NCI-H1930 (cell line): ENCODE measurements around the gene GAGE12J.
"Not testable (repeated sequence)": the region's sequence is repeated elsewhere in the genome, so short reads cannot be mapped to it uniquely, and the experiment has no call there.

Experiments used
- DNase-seq, 2 experiments: peaks; one replicate each; lab custom pipeline; 2025; lab: John Stamatoyannopoulos, UW

Gene GAGE12J

GRCh38 chrX:49321737-49322136 lies at the start of gene GAGE12J:
TSS of gene GAGE12J (plus strand) at chrX:49322037. CDS start at chrX:49323194, 1,157 bp downstream.
- DNase-seq: not testable (repeated sequence)

DNA sequence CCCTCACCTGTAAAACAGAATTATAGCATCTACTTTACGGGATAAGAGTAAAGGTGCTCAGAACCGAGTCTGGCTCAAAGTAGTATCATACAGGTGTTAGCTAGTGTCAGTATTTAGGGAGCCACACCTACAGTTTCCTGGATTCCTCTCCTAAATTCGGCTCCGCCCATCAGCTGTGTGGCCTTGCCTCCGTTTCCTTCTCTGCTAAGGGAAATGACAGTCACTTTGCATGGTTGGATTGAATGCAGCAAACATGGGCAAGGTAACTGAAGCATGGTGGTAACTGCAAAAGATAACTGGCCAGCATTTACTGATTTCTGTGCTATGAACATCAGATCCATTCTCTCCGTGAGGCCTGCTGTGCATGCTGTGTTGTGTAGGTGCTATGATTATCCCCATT lies 49.4 kb upstream of the GAGE12J start:
- DNase-seq: no peak

- no peak for DNase-seq
Measured at GRCh38 chrX:49273181-49273727, 48.6 kb upstream of the GAGE12J start.

DNA sequence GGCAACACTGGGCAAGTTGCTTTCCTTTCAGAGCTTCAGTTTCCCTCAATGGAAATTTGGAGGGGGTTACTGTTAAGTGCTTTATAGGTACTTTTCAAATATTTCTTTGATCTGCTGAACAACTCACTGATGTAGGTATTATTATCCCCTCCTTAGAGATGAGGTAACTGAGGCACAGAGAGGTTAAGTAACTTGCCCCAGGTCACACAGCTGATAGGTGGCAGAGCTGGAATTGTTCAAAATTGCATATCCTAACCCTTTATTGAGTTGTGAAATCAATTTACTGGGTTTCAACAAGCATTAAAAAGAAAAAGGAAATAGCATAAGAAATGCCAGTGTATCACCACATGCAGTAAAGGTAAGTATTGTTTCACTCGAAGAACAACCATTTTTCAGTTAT lies 45.6 kb upstream of the GAGE12J start:
- DNase-seq: no peak

- no peak for DNase-seq
Measured at GRCh38 chrX:49276671-49277534, 44.9 kb upstream of the GAGE12J start.

DNA sequence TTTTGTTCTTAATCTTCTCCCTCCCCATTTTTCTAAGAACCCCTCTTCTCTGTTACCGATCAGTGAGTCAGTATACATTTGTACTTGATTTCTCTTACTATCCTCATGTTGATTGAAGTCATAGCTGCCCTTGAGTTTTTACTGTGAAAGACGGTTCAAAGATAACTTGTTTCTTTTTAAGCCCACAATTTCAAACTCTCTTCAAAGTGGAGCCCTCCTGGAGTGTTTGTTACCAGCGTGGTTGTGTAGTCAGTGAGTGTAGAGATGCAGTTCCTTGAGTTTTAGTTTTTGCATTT lies 44.4 kb upstream of the GAGE12J start:
- DNase-seq: no peak

DNA sequence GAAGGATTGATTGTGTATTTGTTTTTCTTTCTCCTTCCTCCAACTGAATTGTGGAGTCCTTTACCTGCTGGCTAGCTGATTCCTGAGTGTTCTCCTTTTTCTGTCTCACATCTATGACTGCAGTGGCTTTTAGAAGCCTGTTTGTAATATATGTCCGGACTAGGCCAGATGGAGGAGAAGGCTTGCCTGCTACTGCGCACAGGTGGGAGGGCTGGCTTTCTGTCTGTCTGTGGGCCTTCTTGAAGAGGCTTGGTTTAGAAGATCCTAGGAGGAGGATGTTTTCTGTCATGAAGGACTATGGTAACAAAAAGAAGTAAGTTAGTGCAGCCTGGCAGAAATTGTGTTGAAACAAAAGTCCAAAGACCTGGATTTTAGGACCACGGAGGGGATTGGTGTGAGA lies 43.8 kb upstream of the GAGE12J start:
- DNase-seq: no peak

DNA sequence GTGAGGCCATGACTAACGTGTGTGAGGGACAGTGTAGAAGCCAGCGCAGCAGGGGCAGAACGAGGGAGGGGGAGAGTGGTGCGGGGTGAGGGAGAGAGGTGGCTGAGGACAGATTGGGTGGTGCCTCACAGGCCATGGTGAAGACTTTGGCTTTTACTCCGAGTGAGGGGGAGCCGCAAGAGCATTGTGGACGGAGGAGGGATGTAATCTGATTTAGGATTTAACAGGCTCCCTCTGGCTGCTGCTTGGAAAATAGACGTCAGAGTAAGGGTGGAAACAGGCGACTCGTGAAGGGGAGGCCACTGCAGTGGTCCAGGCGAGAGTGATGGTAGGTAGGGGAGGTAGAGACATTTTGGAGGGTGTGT lies 39.2 kb upstream of the GAGE12J start:
- DNase-seq: no peak

DNA sequence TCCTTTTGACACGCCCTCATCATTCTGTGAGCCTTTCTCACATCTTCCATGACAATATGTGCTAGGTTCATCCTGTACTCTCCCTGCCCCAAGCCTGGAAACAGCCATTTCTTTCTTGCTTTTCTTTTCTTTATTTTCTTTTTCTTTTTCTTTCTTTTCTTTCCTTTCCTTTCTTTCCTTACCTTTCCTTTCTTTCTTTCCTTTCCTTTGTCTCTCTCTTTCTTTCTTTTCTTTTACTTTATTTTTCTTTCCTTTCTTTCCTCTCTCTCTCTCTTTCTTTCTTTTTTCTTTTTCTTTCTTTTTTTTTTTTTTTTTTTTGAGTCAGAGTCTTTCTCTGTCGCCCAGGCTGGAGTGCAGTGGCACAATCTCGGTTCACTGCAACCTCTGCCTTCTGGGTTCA lies 37.6 kb upstream of the GAGE12J start:
- DNase-seq: no peak

GRCh38 chrX:49286136-49286535 lies 35.7 kb upstream of the GAGE12J start:
- no peak for DNase-seq

DNA sequence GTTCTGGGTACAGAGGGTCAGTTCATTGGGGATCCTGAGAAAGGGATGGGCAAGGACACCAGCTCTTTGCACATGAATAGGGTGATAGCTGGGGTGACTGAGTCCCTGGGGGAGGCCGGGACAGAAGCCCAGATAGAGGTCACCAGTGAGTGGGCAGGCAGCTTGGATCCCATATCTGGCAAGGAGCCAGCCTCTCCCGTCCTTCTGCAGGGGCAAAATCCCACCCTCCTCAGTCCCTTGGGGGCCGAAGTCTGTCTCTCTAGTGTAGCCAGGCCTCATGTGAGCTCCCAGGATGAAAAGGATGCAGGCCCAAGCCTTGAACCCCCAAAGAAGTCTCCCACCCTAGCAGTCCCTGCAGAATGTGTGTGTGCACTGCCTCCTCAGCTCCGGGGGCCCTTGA lies 35.3 kb upstream of the GAGE12J start:
- no peak for DNase-seq

DNA sequence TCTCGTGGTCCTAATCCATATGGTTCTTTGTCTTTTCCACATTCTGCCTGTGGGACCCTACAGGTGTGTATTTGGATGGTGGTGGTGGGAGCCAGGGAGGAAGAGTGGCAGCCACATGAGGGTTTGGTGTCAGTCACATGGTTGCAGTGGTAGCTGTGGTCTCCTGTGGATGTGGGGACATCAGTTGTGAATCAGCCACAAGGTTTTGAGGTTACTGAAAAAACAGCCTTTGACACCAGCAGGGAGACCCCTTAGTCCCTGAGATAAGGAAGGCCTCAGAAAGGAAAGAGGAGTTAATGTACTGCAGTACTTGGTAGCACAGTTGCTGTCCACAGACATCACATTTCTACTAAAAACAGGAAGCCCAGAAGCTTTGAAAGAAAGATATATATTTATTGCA lies 34.2 kb upstream of the GAGE12J start:
- no peak for DNase-seq

- DNase-seq: no peak
Measured at GRCh38 chrX:49290215-49290614, 31.6 kb upstream of the GAGE12J start.

DNA sequence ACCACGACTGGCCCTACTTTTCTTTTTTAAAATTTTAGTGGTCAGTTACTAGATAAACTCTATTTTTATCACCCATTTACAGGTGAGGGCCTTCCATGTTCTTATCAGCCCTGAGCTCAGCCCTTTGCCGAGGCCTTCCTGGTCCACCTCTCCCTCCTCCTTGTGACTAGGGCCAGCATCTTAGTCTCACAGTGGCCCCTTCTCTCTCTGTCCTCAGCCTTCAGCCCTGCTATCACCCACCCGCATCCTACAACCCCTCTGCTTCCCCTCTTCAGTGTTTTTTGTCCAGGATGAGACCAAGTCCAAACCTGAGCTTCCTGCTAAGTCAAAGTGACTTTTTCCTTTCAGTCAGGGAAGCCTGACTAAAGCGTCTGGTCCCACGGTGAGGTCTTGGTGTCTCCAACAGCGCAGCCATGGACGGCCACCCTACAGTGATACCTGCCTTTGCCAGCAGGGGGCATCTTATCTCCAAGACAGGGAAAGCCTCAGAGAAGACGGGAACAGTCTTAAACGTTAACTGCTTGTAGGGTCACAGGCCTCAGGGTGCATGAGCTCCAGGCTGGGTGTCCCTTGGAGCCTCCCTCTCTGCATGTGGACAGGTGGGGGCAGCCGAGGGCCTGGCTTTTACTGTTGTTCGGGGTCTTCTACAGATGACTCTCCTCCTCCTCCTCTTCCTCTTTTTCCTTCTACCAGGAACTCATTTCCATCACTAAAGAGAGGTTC lies 30.1 kb upstream of the GAGE12J start:
- peak; percentile 23 to 30 for DNase-seq

GRCh38 chrX:49292400-49293362 lies 29.2 kb upstream of the GAGE12J start:
- DNase-seq: no peak

- not testable (repeated sequence) for DNase-seq
Measured at GRCh38 chrX:49299293-49299692, 22.5 kb upstream of the GAGE12J start.

DNA sequence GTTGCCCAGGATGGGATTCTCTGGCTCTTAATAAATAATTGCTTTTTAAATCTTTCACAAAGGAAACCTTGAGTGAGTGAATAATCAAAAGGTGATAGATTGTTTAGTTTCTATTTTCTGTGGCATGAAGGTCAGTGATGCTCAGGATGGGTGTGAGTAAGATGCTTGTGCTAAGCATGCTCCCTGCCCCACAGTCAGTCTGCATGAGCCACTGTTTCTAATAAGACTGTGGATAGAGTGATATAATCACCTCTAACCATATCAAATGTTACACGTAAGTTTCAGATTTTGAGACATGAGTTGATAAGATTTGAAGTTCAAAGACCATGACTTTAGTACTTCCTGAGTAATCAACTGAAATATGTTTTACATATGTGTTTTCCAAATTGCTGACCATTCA lies 21.1 kb upstream of the GAGE12J start:
- DNase-seq: no peak

DNA sequence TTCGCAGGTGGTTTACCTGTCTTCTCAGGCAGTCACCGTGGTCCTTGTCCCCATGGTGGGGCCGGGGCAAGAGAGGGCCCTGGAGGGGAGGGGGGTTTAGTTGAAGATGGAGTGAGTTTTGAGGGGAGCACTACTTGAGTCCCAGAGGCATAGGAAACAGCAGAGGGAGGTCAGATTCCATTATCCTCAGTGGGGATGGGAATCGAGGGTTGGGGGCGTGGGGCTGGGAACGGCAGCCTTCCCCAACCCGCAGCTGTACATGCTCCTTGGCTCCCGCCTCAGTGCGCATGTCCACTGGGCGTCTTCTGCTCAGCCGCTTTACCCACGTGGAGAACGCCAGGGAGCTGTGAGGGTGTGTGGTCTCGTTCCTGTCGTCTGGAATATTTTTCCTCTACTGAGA lies 18.5 kb upstream of the GAGE12J start, which contains the start of gene GAGE10:
GAGE10 (plus strand) TSS at position 301 of the 400 bp plus-strand sequence. CDS start 1,214 bp downstream, outside the sequence.
- no peak for DNase-seq

DNA sequence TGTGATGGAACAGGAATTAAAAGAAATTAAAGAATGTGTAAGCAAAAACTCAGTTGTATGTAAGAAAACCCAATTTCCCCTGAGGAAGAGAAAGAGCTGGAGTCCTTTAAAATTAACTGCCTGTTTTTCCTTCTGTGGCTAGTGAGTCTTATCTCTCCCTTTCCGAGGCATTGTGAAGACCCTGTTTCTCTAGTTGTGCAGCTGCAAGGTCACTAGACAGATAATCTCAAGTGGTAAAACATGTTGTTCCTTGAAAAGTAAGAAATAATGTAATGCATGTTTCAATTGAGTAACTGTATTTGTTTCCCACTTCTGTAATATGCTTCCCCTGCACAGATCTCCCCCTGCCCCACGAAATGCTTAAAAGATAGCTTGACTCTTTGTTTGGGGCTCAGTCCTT lies 14.1 kb upstream of the GAGE12J start:
- DNase-seq: not testable (repeated sequence)

DNA sequence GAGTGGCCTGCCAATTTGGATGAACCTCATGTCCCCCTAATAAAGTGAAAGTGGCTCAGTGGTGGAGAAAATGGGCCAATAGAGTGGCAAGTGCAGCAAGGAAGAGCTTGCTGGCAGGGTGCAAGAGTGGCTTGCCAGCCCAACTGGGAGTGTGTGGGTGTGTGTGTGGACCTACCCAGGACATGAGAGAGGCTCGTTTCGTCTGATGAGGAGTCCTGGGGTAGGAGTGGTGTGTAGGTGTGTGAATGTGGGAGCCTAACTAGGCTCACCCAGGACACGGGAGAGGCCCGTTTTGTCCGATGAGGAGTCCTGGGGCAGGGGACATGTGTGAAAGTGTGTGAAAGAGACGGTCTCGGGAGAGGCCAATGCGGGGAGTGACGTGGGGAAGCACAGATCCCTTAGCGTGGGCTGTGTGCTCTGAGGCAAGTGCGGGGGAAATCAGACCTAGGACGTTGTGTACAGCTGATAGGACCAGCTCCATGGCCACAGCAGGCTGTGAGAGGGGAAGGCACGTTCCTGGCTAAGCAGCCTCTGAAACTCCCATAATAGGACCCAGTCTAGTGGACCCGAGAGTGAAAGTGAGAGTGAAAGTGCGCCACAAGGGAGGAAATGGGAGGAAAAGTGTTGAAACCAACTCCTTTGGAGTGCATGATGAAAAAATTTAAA lies 13.1 kb upstream of the GAGE12J start:
- no peak for DNase-seq

DNA sequence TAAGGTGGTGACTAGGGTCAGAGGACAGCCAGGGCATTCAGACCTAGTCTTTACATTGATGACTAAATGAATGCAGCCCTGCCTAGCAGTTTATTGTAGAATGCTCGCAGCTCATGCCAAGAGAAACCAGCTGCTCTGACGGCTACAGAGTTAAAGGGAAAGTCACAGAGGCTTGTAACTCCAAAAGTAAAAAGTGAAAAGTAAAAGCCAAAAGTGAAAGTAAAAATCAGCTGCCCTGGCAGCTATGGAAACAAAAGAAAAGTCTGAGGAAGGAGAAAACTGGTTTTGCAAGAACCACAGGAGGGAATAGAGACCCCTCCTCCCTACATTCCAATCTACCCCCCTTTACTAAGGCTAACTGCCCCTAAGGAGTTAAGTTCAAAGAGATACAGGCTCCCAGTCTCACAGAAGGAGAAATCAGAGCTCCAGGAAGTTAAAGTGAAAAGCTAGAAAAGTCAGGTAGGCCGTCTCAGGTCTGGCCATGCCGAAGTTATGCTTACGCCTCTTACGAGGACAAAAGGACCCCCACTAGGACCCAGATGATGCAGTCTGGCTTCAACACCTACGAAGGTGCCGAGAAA lies 12.3 kb upstream of the GAGE12J start:
- no peak for DNase-seq
